SK-N-MC (cell line): Measurements from ENCODE around the gene NTN3.

Source experiments
- EZH2 ChIP-seq: fragments of 200-600 bp; sonication (generic); IDR thresholded peaks from one replicate; pipeline ENCODE4 v1.6.1; 2017; ENCODE audit warnings: antibody characterized with exemption
- POLR2AphosphoS5 ChIP-seq: IDR thresholded peaks from 2 replicates; pipeline ENCODE4 v1.6.1; 2012; ENCODE audit warnings: mild to moderate bottlenecking, low read depth, low read length, borderline replicate concordance

DNA sequence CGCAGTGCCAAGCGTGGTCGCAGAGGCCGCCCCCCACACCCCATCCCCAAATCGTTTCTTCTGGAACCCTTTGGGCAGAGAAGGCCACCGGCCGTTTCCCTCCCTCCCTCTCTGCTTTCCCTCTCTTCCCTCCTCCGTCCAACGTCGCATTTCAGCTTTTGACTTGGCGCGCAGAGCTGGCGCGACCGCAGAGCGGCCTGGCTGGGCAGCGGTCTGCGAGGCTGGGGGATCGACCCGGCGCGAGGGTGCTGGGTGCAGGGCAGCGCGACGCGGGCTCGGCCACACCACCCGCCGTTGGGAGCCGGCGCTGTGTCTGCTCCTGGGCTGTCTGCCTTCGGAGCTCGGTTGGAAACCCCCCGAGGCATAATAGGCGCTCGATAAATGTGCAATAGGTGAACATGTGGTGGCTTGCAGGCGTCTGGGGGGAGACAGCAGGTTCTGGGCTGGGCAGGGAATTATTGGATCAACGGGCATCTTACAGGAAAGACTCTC lies 2.8 kb upstream of the NTN3 start:
- TF ChIP-seq POLR2AphosphoS5, result peak; percentile 31; the same call in 1 of the 2 replicates
- TF ChIP-seq EZH2, result no peak
